H1 (cell line): ENCODE results near the gene CDKN2C.

Experiments used
- ATF3 ChIP-seq: IDR thresholded peaks from 2 replicates; pipeline ENCODE4 v1.6.1; 2011; ENCODE audit warnings: low read depth, mild to moderate bottlenecking, low read length; ENCODE audit not compliant: insufficient read depth
- POLR2AphosphoS5 ChIP-seq: IDR thresholded peaks from 2 replicates; pipeline ENCODE4 v1.6.1; 2011; ENCODE audit warnings: low read depth, low read length
- ZNF274 ChIP-seq: IDR thresholded peaks from 2 replicates; pipeline ENCODE4 v1.7.0; 2012; ENCODE audit warnings: low read length, borderline replicate concordance; ENCODE audit errors: extremely low read depth

- no peak for TF ChIP-seq ATF3
- TF ChIP-seq POLR2AphosphoS5: no peak
- TF ChIP-seq ZNF274: no peak
These were observed 2.7 kb downstream of the CDKN2C start for GRCh38 chr1:50972766-50973165.
